ENCODE measurements around the gene WDR74.

Gene WDR74

DNA sequence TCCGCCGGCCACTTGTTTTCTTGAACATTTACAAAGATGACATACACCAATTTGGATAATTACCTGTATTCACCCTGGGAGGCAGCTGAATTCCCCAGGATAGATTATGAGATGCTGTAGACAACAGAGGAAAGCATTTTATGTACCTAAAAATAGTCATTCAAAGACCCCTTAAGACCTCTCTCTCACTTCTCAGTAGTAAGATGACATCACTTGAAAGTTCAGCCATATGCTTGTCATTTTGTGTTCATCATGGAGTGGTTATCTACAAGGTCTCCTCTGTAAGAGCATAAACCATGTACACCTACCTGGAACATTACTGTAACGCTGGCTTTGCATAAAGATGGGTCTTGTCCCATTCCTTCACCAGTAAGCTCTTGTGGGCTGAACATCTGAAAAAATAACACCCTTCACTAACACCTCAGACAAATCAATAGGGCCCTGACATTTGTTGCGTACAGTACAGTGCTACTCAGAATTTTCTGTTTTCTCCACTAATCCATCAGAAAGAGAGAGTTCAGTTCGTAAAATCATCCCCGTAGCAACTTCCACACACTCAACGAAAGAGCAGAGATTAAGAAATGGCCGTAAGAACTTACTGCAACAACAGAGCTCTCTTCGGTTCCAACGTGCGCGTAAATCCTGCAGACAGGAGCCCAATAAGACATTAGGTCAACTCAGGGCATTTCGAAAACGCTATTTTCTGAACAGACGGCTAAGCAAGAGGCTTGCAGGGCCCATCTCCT lies 15.6 kb upstream of the WDR74 start:
- TF ChIP-seq, protein P1, sequence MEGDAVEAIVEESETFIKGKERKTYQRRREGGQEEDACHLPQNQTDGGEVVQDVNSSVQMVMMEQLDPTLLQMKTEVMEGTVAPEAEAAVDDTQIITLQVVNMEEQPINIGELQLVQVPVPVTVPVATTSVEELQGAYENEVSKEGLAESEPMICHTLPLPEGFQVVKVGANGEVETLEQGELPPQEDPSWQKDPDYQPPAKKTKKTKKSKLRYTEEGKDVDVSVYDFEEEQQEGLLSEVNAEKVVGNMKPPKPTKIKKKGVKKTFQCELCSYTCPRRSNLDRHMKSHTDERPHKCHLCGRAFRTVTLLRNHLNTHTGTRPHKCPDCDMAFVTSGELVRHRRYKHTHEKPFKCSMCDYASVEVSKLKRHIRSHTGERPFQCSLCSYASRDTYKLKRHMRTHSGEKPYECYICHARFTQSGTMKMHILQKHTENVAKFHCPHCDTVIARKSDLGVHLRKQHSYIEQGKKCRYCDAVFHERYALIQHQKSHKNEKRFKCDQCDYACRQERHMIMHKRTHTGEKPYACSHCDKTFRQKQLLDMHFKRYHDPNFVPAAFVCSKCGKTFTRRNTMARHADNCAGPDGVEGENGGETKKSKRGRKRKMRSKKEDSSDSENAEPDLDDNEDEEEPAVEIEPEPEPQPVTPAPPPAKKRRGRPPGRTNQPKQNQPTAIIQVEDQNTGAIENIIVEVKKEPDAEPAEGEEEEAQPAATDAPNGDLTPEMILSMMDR (IDR thresholded peaks at IDR 0.05; ENCODE audit: extremely low read depth, insufficient read depth, missing control alignments) = no peak
- no peak for DNase-seq (ENCODE audit: low spot score)
- in situ Hi-C loops (cut with MboI; ENCODE audit: low pct_unique_long_range_greater_than_20kb, low sequenced_read_pairs, unreplicated experiment) = loop anchor here (25.0 kb wide), 1 partner anchor 443 kb away; the partner anchor contains the start of gene SCGB1A1

GRCh38 chr11:62854013-62854824 lies 14.8 kb upstream of the WDR74 start:
- in situ Hi-C loops (cut with MboI; ENCODE audit: low pct_unique_long_range_greater_than_20kb, low sequenced_read_pairs, unreplicated experiment) = loop anchor here (25.0 kb wide), 1 partner anchor 442 kb away; the partner anchor contains the start of gene SCGB1A1
- TF ChIP-seq, protein P1 (IDR thresholded peaks at IDR 0.05; ENCODE audit: extremely low read depth, insufficient read depth, missing control alignments) = no peak
- DNase-seq (ENCODE audit: low spot score) = no peak

GRCh38 chr11:62853279-62853965 lies 14.0 kb upstream of the WDR74 start:
- in situ Hi-C loops (cut with MboI; ENCODE audit: low pct_unique_long_range_greater_than_20kb, low sequenced_read_pairs, unreplicated experiment) = loop anchor here (25.0 kb wide), 1 partner anchor 441 kb away; the partner anchor contains the start of gene SCGB1A1

GRCh38 chr11:62852523-62853188 lies 13.3 kb upstream of the WDR74 start:
- no peak for DNase-seq (ENCODE audit: low spot score)
- in situ Hi-C loops (cut with MboI; ENCODE audit: low pct_unique_long_range_greater_than_20kb, low sequenced_read_pairs, unreplicated experiment) = loop anchor here (25.0 kb wide), 1 partner anchor 440 kb away; the partner anchor contains the start of gene SCGB1A1

More at GRCh38 chr11:62853279-62853965, 14.0 kb upstream of the WDR74 start:
- no peak for DNase-seq (ENCODE audit: low spot score)
- TF ChIP-seq, protein P1 (IDR thresholded peaks at IDR 0.05; ENCODE audit: extremely low read depth, insufficient read depth, missing control alignments) = no peak

DNA sequence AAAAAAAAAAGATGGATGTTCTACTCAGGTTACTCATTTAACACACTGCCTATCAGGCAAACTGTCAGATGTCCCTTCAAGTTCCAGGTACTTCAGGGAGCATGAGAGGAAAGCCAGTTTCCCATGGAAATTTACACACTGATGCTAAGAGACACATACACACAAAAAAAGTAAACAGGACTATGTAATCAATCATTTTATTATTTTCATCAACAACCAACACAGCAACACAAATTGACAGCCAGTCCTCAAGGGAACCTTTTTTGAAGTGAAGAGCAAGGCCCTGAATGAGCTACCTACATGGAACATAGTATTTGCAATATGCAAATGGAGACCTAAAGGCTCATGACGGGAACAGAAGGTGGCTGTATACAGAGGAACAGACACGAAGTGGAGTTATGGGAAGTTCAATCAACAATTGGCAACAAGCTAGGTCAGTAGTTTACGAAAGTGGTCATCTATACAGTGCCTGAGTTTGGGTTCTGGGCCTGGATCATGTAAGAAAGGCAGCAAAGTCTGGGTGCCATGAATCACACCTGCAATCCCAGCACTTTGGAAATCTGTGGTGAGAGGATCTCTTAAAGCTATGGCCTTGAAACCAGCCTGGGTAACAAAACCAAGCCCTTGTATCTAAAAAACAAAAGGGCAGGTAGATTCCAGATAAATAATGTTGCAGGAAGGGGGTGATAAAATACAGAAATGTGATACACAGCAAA lies 12.6 kb upstream of the WDR74 start:
- DNase-seq (ENCODE audit: low spot score) = no peak
- in situ Hi-C loops (cut with MboI; ENCODE audit: low pct_unique_long_range_greater_than_20kb, low sequenced_read_pairs, unreplicated experiment) = loop anchor here (25.0 kb wide), 1 partner anchor 440 kb away; the partner anchor contains the start of gene SCGB1A1
- TF ChIP-seq, protein P1 (IDR thresholded peaks at IDR 0.05; ENCODE audit: extremely low read depth, insufficient read depth, missing control alignments) = no peak

More at GRCh38 chr11:62852523-62853188, 13.3 kb upstream of the WDR74 start:
- TF ChIP-seq, protein P1 (IDR thresholded peaks at IDR 0.05; ENCODE audit: extremely low read depth, insufficient read depth, missing control alignments) = no peak
